Right lobe of liver (tissue), 4 donors: ENCODE results near the gene INHBC.
"Not testable (repeated sequence)": the region's sequence is repeated elsewhere in the genome, so short reads cannot be mapped to it uniquely, and the experiment has no call there.

Experiments used
- POLR2A ChIP-seq: fragments of 450-650 bp; IDR thresholded peaks from one replicate; pipeline ENCODE4 v1.6.1; 2017; ENCODE audit warnings: antibody characterized with exemption, mild to moderate bottlenecking
- TF ChIP-seq, protein P1 (sequence below), 4 donors: fragments of 200-600 bp in 3 of 4; fragments of 450-650 bp in 1 of 4; IDR thresholded peaks; one replicate each; pipeline versions ENCODE4 v1.5.1 to v1.8.0; 2016 to 2022; ENCODE audit warnings: antibody characterized with exemption in 4 of 4, mild to moderate bottlenecking in 2 of 4
- donor health status: DM: no; HTN: no; CAD: no.
- donor health status: DM: no; HTN: no; CAD: no.
- donor health status: DM: no; HTN: yes; CAD: no.

DNA sequence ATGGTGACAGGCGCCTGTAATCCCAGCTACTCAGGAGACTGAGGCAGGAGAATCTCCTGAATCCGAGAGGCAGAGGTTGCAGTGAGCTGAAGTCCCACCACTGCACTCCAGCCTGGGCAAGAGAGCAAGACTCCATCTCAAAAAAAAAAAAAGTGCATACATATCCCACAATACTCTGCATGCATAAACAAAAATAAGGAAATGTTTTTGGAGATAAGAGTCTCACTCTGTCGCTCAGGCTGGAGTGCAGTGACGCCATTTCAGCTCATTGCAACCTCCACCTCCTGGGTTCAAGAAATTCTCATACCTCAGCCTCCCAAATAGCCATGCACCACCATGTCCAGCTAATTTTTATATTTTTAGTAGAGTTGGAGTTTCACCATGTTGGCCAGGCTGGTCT lies 32.4 kb upstream of the INHBC start:
- TF ChIP-seq, protein P1, sequence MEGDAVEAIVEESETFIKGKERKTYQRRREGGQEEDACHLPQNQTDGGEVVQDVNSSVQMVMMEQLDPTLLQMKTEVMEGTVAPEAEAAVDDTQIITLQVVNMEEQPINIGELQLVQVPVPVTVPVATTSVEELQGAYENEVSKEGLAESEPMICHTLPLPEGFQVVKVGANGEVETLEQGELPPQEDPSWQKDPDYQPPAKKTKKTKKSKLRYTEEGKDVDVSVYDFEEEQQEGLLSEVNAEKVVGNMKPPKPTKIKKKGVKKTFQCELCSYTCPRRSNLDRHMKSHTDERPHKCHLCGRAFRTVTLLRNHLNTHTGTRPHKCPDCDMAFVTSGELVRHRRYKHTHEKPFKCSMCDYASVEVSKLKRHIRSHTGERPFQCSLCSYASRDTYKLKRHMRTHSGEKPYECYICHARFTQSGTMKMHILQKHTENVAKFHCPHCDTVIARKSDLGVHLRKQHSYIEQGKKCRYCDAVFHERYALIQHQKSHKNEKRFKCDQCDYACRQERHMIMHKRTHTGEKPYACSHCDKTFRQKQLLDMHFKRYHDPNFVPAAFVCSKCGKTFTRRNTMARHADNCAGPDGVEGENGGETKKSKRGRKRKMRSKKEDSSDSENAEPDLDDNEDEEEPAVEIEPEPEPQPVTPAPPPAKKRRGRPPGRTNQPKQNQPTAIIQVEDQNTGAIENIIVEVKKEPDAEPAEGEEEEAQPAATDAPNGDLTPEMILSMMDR (IDR thresholded peaks at IDR 0.05) = not testable (repeated sequence)
- TF ChIP-seq POLR2A = not testable (repeated sequence)
